Type B pancreatic cell (in vitro differentiated cells): Measurements from ENCODE around the gene HTRA3. TPM values are rescaled to one million over a fixed set of nuclear protein-coding genes. Genes with fewer than 3 reads are reported as not detected.
A peak's percentile ranks its signal among the peaks of the same experiment; 100 is the strongest.

Experiments
- DNase-seq: peaks from one replicate; pipeline ENCODE4 v3.0.0; 2021; ENCODE audit warnings: mixed read lengths; ENCODE audit not compliant: unreplicated experiment; ENCODE audit errors: extremely low spot score
- H3K27ac Mint-ChIP-seq: 2 replicates; pipeline ENCODE4 v1.8.0; 2021; ENCODE audit warnings: mild to moderate bottlenecking, mixed read lengths
- H3K27me3 Mint-ChIP-seq: 2 replicates; pipeline ENCODE4 v1.8.0; 2021; ENCODE audit warnings: mixed read lengths
- H3K36me3 Mint-ChIP-seq: 2 replicates; pipeline ENCODE4 v1.8.0; 2021; ENCODE audit warnings: mixed read lengths
- H3K4me1 Mint-ChIP-seq: one replicate; pipeline ENCODE4 v1.8.0; 2021; ENCODE audit warnings: mixed read lengths; ENCODE audit not compliant: unreplicated experiment
- H3K4me3 Mint-ChIP-seq: 2 replicates; pipeline ENCODE4 v1.8.0; 2021; ENCODE audit warnings: mild to moderate bottlenecking, mixed read lengths
- H3K9me3 Mint-ChIP-seq: 2 replicates; pipeline ENCODE4 v1.8.0; 2021; ENCODE audit warnings: mixed read lengths
- total RNA-seq: library from RNA; stranded (reverse); gene quantifications from 2 replicates; pipeline ENCODE4 v1.2.1, GENCODE V29; 2021; ENCODE audit warnings: low replicate concordance
- TF ChIP-seq, protein P1 (sequence below): fragments of 200-600 bp; sonication (generic); conservative IDR thresholded peaks from 2 replicates; pipeline ENCODE4 v1.5.0; 2021; ENCODE audit warnings: antibody characterized with exemption, mild to moderate bottlenecking

Gene HTRA3
- total RNA-seq, 1 donor from 2014 or later = 4.4 TPM

- Mint-ChIP-seq H3K4me1 (peaks cover 21% of the 10 kb centered on the region), H3K27ac (no peak overlapping the region), H3K27me3 (peaks cover 7% of the 10 kb centered on the region), H3K9me3 (no peaks in the 10 kb centered on the region), H3K36me3 (no peaks in the 10 kb centered on the region), H3K4me3 (no peak overlapping the region)
- no peak for DNase-seq
- TF ChIP-seq, protein P1, sequence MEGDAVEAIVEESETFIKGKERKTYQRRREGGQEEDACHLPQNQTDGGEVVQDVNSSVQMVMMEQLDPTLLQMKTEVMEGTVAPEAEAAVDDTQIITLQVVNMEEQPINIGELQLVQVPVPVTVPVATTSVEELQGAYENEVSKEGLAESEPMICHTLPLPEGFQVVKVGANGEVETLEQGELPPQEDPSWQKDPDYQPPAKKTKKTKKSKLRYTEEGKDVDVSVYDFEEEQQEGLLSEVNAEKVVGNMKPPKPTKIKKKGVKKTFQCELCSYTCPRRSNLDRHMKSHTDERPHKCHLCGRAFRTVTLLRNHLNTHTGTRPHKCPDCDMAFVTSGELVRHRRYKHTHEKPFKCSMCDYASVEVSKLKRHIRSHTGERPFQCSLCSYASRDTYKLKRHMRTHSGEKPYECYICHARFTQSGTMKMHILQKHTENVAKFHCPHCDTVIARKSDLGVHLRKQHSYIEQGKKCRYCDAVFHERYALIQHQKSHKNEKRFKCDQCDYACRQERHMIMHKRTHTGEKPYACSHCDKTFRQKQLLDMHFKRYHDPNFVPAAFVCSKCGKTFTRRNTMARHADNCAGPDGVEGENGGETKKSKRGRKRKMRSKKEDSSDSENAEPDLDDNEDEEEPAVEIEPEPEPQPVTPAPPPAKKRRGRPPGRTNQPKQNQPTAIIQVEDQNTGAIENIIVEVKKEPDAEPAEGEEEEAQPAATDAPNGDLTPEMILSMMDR = no peak
Observed at GRCh38 chr4:8280158-8280875, 10.8 kb downstream of the HTRA3 start.

DNA sequence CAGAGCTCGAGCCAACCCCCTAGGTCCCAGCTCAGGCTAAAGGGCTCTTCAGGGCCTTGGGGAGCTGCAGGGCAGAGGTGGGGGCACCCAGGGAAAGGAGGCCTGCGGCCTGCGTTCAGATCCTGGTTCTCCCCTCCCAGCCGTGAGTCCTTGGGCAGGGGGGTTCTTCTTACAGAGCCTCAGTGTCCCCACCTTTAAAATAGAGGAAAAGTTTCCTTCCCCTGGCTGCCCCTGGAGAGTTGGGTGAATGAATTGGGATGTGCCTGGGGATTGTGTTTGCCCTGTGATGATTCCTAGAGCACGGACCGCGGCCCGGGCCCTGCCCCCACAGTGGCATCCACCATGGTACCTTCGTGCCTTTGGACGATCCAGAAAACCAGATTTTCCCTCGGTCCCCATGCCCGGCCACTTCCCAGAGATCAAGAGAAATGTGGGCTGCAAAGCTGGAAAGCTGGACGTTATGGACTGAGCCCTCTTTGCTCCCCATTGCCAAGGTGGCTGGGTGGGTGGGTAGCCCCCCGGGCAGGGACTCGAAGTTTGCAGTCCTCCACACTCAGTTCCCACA lies 11.4 kb downstream of the HTRA3 start:
- H3K4me1 Mint-ChIP-seq = peaks cover 20% of the 10 kb centered on the region
- H3K36me3 Mint-ChIP-seq = no peaks in the 10 kb centered on the region
- no peak overlapping the region for H3K27ac Mint-ChIP-seq
- no peaks in the 10 kb centered on the region for H3K9me3 Mint-ChIP-seq
- peaks cover 7% of the 10 kb centered on the region for H3K27me3 Mint-ChIP-seq
- no peak overlapping the region for H3K4me3 Mint-ChIP-seq
- TF ChIP-seq, protein P1 = no peak
- DNase-seq = no peak

- no peak for DNase-seq
- H3K27ac Mint-ChIP-seq = no peak overlapping the region
- no peaks in the 10 kb centered on the region for H3K36me3 Mint-ChIP-seq
- no peak overlapping the region for H3K4me3 Mint-ChIP-seq
- peaks cover 3% of the 10 kb centered on the region for H3K27me3 Mint-ChIP-seq
- no peaks in the 10 kb centered on the region for H3K9me3 Mint-ChIP-seq
- TF ChIP-seq, protein P1 = no peak
- peaks cover 16% of the 10 kb centered on the region for H3K4me1 Mint-ChIP-seq
Observed at GRCh38 chr4:8281519-8282133, 12.1 kb downstream of the HTRA3 start.

DNA sequence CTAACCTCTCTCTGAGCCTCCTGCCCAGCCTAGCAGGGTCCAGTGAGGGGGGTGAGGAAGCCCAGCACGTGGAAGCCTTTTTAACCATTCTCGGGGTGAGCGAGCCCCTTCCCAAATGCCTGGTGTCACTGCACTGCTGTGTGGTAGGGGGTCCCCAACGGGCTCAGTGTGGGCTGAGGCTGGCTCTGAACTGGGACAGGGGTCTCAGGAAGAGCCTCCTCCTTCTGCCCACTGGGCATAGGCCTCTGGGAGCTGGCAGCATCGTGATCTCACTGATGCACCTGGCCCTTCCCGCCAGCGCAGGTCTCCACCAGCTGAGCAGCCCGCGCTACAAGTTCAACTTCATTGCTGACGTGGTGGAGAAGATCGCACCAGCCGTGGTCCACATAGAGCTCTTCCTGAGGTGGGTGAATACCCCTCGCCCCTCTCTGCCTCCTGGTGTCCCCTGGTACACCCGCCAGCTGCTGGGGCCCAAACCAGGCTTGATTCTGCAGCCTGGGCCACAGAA lies 12.6 kb downstream of the HTRA3 start:
- H3K9me3 Mint-ChIP-seq = no peaks in the 10 kb centered on the region
- no peak overlapping the region for H3K27ac Mint-ChIP-seq
- H3K4me1 Mint-ChIP-seq = peaks cover 16% of the 10 kb centered on the region
- TF ChIP-seq, protein P1 = no peak
- DNase-seq = no peak
- peaks cover 3% of the 10 kb centered on the region for H3K27me3 Mint-ChIP-seq
- no peaks in the 10 kb centered on the region for H3K36me3 Mint-ChIP-seq
- H3K4me3 Mint-ChIP-seq = no peak overlapping the region

- Mint-ChIP-seq H3K4me1 (peaks cover 16% of the 10 kb centered on the region), H3K27me3 (peaks cover 3% of the 10 kb centered on the region), H3K4me3 (no peak overlapping the region), H3K36me3 (no peaks in the 10 kb centered on the region), H3K9me3 (no peaks in the 10 kb centered on the region), H3K27ac (peak overlapping the region; percentile 41)
- DNase-seq = no peak
- TF ChIP-seq, protein P1 = no peak
Observed at GRCh38 chr4:8282742-8283141, 13.2 kb downstream of the HTRA3 start.
